ENCODE measurements around the gene ERP29.
"Not testable (repeated sequence)": the region's sequence is repeated elsewhere in the genome, so short reads cannot be mapped to it uniquely, and the experiment has no call there.

ERP29 gene

DNA sequence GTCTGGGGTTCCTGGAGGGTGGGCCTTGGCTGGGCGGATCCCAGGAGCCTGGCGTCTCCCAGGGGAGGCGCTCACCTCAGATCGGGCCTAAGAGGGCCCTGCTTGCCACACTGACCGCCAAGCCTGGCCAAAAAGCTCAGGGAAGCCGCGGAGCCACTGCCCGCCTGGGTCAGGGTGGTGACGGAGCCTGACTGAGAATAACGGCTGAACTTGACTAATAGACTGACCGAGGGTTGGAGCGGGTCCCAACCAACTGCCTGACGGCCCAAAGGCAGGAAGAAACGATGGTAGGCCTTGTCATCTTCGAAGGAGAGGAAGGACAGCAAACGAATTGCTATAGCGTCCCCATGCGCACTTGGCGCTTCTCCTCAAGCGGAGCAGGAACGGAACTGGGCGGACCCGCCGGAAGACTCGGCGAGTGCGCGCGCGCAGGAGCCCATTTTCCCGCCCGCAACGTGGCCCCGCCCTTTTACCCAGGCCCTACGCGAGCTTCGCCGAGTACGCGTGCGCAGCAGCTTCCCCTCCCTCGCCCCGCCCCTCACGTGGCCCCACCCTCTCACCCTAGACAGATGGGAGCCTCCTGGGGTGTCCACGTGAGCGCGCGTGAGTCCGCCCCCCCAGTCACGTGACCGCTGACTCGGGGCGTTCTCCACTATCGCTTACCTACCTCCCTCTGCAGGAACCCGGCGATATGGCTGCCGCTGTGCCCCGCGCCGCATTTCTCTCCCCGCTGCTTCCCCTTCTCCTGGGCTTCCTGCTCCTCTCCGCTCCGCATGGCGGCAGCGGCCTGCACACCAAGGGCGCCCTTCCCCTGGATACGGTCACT, at the start of gene ERP29, which contains the start of gene TMEM116:
ERP29 (plus strand) TSS at position 652 of the 826 bp plus-strand sequence; CDS start at position 692, 40 bp downstream.
TMEM116 (minus strand) TSS at position 391 of the 826 bp plus-strand sequence. CDS start 7,895 bp downstream, outside the sequence.
- DNase-seq = peak; percentile 91 to 95

DNA sequence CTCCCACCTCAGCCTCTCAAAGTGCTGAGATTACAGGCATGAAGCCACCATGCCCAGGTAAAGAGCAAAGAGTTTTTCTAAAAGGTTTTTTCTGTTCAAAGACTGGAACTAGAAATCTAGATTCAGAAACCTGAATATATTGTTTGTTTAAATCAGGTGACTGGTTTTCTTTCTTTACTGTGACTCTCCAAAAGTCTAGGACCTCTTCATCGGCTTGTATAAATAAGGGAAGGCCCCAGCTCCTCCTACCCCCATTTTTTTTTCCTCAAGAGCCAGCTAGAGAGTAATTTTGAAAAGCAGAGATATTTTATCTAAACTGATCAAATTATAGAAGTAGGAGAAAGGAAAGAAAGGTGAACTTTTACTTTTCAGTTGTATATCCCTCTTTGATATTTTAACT, 48.3 kb upstream of the ERP29 start:
- DNase-seq = no peak

DNA sequence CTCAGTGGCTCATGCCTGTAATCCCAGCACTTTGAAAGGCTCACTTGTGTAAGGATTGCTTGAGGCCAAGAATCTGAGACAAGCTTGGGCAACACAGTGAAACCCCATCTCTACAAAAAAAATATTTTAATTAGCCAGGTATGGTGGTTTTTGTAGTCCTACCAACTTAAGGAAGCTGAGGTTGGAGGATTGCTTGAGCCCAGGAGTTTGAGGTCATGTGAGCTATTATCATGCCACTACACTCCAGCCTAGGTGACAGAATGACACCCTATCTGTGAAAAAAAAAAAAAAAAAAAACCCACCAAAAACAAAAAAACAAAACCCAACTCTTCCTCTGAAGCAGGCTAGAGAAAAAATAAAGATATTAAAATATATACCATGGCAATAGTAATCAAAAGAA, 41.4 kb upstream of the ERP29 start:
- no peak for DNase-seq

DNA sequence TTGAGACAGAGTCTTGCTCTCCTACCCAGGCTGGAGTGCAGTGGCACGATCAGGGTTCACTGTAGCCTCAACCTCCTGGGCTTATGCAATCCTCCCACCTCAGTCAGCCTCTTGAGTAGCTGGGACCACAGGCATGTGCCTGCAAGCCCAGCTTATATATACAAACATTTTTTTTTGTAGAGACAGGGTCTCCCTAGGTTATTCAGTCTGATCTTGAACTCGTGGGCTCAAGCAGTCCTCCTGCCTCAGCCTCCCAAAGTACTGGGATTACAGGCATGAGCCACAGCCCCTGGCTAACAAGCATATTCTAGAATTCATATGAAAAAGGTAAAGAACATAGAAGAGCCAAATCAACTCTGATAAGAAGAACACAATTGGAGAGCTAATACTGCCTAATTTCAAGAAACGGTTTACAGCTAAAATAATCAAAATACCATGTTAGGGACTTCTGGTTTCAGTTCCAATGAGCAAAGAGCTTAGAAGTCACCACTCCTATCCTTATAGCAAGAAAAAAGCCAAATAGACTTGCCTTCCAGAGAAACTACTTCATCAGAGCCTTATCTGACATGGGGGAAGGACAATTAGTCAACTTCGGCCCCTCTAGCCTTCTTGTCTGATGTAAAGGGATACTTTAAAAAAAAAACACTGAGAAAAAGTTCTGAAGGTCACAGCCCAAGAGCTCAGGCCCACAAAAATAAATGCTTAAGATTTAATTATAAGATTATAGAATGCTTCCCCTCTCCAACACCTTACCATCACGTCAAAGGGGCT, 37.9 kb upstream of the ERP29 start:
- DNase-seq = no peak

DNA sequence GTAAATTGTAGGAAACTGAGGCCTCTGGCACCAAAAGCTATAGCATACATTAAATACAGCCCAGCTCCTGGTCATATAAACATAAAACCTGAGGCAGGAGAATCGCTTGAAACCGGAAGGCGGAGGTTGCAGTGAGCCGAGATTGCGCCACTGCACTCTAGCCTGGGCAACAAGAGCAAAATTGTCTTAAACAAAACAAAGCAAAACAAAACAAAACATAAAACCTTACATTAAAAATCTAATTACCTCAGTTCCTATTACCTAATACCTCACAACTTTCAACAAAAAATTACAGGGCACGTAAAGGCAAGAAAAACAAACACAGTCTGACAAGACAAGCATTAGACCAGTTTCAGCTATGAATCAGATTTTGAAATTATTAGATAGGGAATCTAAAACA, 36.9 kb upstream of the ERP29 start:
- DNase-seq = no peak

DNA sequence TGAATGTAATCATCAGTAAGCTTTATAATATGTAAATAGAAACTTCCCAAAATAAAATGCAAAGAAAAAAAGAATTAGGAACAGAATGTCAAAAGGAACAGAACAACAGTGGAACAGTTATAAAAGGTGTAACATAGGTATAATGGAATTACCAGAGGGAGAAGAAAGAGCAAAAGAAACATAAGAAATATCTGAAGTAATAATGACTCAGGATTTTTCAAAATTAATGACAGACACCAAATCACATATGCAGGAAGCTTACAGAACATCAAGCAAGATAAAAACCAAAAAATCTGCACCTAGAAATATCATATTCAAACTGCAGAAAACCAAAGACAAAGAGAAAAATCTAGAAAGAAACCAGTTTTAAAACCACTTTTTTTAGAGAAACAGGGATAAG, 36.4 kb upstream of the ERP29 start:
- no peak for DNase-seq

DNA sequence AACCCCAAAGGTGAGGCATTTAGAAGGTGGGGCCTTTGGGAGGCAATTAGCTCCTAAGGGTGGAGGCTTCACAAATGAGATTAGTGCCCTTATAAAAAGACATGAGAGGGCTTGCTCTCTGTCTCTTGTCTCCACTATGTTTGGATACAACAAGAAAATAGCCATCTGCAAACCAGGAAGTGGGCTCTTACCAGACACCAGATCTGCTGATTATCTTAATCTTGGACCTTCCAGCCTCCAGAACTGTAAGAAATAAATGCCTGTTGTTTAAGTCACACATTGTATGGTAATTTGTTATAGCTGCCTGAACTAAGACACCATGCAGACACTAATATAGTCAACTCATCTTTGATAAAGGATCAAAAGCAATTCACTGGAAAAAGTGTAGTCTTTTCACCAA, 34.7 kb upstream of the ERP29 start:
- DNase-seq = no peak

DNA sequence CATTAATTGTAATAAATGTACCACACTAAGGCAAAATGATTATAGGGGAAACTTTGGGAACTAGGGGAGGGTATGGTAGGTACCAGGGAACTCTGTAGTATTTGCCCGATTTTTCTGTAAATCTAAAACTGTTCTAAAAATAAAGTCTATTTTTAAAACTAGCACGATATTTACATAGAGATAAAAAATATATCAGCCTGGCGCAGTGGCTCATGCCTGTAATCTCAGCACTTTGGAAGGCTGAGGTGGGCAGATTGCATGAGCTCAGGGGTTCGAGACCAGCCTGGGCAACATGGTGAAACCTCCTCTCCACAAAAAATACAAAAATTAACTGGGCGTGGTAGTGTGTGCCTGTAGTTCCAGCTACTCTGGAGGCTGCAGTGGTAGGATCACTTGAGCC, 32.6 kb upstream of the ERP29 start:
- no peak for DNase-seq

DNA sequence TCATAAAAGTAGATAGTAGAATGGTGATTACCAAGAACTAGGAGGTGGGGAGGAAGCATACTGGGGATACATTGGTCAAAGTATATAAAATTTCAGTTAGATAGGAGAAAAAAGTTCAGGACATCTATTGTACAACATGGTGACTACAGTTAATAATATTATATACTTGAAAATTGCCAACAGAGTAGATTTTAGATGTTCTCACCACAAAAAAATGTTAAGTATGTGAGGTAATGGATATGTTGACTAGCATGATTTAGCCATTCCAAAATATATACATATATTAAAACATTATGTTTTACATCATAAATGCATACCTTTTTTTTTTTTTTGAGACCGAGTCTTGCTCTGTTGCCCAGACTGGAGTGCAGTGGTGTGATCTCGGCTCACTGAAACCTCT, 31.2 kb upstream of the ERP29 start:
- peak in 1 of 2 experiments; percentile 8 for DNase-seq

DNA sequence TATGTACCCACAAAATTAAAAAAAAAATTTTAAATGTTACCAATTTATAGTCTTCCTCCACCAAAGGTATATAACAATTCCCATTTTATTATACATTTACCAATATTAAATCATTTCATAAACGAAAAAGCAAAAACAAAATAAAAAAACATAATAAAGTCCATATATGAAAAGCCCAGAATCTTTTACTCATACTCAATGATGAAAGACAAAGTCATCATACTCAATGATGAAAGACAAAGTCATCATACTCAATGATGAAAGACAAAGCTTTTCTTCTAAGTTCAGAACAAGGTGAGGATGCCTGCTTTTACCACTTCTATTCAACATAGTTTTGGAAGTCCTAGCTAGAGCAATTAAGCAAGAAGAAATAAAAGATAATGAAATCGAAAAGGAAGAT, 28.4 kb upstream of the ERP29 start:
- DNase-seq = no peak

DNA sequence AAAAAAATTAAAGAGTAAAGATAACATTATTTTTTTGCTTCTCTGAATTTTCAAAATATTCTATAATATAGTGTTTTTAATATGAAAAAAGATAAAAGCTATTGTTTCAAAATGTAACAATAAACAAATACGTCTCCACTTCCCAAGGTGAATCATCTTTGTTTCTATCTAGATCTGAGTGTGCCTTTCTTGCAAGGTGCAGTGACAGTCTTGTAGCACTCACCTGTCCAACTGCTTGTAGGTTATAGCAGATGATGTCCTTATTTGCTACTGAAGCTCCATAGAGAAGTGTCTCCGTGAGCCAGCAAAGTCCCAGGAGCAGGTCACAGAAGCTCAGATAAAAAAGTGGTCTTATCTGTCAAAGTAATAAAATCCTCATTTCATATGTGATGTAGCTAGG, 21.7 kb upstream of the ERP29 start:
- no peak for DNase-seq

DNA sequence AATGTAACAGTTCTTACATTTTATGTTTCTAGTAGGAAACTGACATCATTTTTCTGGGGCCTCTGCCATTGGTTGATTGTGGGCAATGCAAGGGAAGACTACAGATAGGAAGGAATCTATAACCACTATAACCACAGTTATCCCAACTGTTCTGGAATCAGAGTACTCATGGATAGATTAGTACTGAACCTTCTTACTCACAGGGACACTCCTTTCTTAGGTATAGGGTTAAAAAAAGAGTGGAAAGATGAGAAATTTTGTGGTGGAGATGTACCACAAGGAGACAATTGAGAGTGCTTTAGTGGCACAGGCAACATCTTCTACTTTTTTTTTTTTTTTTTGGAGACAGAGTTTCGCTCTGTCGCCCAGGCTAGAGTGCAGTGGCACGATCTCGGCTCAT, 21.3 kb upstream of the ERP29 start:
- no peak for DNase-seq

DNA sequence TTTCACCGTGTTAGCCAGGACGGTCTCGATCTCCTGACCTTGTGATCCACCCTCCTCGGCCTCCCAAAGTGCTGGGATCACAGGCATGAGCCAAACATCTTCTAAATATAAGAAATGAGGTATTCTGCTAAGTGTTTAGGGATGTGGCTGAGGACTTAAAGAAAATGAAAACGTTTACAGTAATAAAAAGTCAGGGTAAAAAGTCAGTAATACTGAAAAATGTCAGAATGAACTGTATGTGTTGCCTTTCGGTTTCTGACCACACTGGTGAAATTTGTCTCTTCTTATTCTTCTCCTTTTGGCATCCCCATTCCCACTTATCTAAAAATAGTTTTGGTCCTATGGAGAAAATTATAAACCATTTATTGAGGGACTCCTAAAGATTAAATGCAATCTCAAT, 20.8 kb upstream of the ERP29 start:
- DNase-seq = no peak

DNA sequence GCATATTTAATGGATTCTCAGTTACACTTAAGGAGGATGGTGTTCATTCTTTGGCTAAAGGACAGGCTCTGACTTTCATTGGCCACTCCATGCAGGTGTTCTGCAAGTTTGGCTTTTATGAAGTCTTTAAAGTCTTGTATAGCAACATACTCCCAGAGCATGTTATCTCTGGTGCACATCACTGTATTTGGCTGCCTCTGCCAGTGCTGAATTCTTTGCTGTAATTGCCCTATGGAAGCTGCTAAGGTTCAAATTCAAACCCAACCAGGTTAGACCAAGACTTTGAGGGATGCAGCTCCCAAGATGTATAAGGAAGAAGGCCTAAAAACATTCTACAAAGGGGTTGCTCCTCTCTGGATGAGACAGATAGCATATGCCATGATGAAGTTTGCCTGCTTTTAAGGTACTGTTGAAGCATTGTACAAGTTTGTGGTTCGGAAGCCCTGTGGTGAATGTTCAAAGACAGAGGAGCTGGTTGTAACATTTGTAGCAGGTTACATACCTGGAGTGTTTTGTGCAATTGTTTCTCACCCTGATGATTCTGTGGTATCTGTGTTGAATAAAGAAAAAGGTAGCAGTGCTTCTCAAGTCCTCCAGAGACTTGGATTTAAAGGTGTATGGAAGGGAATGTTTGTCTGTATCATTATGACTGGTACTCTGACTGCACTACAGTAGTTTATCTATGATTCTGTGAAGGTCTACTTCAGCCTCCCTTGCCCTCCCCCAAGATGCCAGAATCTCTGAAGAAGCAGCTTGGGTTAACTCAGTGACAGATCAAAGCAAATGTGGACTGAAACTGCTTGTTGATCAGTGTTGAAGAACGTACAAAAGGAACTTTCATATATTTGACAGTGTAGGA, 19.7 kb upstream of the ERP29 start:
- DNase-seq = no peak

DNA sequence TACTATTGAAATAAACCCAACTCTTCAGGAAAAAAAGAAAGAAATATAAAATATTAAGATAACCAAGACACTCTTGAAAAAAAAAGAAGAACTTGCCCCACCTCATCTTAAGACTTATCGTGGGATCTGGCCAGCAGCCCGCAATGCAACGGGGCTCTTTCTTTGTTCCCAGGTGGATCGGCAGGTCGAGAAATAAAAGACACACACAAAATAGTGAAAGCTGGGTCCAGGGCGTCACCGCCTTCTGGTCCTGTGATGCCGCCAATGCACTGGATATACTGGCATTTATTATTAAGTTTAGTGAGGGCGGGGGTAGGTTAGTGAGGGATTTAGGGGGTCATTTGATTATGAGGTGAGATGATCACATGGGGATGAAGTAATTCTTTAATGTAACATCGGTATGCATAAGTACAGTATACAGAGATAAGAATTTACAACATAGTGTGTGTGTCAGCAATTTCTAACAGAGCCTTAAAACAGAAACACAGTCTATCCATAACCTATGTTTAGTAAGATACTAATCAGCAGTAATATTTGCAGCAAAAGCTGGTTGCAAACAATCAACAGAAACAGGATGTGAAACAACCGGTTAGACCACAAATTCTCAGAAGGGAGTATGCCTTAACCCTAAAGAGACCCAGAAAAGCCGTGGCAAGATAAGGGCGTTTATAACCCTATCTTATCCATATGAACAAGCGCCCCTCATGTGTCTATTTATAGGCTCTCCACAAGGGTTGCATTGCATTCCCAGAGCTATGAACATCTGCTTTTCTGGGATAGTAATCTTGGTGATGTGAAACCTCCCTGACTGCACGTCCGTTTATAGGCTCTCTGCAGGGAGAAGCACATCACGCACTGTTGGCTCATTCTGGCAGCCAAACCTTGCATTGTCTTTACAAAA, 18.8 kb upstream of the ERP29 start:
- DNase-seq = not testable (repeated sequence)

DNA sequence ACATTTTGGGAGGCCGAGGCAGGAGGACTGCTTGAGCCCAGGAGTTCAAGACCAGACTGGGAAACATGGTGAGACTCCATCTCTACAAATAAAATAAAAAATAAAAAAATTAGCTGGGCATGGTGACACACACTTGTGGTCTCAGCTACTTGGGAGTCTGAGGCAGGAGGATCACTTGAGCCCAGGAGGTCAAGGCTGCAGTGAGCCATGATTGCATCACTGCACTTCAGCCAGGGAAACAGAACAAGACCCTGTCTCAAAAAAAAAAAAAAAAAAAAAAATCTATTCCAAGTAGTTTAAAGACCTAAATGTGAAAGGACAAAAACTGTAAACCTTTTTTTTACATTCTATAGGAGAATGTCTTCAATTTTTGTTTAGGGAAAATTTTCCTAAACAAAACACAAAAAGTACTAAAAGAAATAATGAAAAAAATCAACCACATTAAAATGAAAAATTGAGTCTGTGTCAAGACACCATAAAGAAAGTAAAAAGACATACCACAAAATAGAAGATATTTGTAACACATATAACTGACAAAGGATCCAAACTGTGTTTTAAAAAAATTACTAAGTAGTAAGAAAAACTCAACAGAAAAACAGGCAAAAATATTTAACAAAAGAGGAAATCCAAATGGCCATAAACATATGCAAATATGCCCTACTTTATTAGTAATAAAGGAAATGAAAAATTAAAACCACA, 17.3 kb upstream of the ERP29 start:
- DNase-seq = no peak

DNA sequence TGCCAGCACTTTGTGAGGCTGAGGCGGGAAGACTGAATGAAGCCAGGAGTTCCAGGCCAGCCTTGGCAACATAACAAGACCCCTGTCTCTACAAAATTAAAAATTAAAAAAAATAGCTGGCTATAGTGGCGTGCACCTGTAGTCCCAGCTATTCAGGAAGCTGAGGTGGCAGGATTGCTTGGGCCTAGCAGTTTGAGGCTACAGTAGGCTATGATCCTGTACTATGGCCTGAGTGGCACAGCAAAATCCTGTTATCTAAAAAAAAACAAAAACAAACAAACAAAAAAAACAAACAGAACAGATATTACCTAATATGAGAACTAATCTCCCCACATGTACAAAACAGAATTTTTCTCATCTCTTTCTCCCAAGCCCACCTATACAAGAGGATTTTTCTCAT, 15.9 kb upstream of the ERP29 start:
- DNase-seq = no peak

DNA sequence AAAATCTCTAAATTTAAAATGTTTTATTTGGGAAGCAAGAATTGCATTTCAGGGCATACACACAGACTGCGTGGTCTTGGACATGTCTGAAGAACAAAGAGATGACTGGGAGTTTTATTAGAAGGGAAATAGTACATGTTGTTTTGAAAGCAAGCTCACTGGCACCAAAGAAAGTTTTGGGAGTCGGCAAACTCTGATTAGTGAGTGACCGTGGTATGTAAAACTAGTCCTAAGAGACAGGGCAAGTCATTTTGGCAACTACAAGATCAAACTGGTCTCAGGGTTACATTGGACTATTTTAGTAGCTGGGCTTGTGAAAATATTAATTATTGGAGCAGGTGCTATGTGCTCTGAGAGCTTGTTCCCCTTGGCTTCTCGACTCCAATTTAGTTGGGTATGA, 15.2 kb upstream of the ERP29 start:
- DNase-seq = no peak

DNA sequence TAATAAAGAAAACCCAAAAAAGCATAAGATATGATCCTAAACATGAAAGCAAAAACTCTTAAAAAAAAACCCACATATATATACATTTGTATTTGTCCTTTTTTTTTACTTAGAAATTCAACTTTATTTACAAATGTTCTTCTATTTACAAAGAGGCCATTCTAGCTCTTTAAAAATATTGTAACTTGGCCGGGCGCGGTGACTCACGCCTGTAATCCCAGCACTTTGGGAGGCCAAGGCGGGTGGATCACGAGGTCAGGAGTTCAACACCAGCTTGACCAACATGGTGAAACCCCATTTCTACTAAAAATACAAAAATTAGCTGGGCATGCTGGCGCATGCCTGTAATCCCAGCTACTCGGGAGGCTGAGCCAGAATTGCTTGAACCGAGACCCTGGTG, 14.1 kb upstream of the ERP29 start:
- DNase-seq = not testable (repeated sequence)

DNA sequence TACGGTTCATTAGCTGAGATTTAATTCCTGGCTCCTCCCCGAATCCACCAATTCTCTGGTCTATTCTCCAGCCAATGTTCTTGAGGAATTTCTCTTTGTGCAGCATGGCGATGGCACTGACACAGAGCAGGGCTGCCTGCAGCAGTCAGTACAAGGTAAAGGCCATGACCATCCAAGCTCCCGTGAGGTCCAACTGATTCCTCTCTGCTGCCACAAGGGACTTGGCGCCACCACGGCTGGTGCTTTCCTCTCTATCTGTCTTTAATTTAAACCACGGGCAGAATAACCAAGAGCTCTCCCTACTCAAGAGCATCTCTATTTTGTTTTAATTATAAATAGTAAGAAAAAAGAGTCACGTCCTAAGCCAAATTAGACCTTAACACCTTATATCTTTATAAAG, 12.4 kb upstream of the ERP29 start:
- no peak for DNase-seq

DNA sequence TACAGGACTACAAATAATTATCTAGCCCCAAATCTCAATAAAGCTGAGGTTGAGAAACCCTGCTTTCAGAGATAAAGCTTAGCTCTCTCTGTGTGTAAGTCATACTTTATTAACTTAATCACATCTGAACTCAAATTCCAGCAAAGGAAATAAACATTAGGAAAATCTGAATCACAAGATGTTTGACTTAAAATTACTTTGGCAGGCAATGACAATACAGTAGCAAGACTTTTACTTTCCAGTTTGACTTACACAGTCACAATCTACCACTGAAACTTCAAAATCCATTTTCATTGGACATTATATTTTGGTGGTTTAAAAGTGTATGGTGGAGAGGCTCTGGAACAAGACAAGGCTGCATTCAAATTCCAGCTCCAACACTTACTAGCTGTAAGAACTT, 11.7 kb upstream of the ERP29 start:
- no peak for DNase-seq

DNA sequence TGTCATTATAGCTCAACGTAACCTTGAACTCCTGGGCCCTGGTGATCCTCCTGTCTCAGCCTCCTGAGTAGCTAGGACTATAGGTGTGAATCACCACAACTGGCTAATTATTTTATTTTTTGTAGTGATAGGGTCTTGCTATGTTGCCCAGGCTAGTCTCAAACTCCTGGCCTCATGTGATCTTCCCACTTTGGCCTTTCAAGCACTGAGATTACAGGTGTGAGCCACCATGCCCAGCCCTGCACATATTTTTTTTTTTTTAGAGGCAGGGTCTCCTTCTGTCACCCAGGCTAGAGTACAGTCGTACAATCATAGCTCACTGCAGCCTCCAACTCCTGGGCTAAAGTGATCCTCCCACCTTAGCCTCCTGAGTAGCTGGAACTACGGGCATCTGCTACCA, 9.2 kb upstream of the ERP29 start:
- DNase-seq = no peak
